KBM-7 (cell line): ENCODE data around the gene DDAH2.

ENCODE experiments used
- DNase-seq: peaks from one replicate; pipeline ENCODE4 v3.0.0-alpha.2; 2015
- in situ Hi-C: fragments of 300-500 bp; cut with MboI; formaldehyde crosslinking; loops from 2 replicates; pipeline ENCODE4 v1.14.3; 2020; ENCODE audit warnings: low sequenced_read_pairs, low pct_unique_long_range_greater_than_20kb, mixed read lengths

DDAH2 gene

DNA sequence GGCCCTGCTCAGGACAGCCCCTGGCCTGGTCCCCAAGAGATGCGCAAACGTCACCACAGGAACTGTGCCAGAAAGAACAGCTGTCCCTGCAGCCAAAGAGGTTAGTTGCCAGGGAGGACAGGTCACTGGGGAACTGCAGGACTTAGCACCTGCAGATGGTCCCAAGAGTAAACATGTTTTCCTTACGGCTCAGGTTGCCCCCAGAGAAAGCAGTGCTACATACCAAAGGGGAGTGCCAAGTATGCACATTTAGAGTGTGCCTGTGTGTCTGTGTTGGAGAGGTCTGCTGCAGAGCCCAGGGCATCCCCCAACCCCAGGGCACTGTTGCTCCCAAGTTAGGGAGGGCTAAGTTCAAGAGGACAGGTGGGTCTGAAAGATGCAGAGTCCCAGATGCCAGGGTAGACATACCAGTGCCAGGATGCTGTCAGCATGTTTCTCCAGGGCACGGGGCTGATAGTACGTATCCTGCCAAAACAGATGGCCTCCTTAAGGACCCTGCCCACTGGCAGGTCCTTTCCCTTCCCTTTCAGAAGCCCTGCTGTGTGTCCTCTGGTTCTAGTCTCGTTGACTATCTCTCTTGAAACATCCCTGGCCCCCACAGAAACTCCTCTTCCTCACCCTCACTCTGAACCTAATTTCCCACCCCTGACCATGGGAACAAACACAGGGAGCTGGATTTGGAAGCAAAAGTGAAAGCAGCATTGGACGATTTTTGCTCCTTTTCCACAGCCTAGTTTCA is 27.3 kb downstream of the DDAH2 start:
- no peak for DNase-seq
- in situ Hi-C loops, result no loop called here

DNA sequence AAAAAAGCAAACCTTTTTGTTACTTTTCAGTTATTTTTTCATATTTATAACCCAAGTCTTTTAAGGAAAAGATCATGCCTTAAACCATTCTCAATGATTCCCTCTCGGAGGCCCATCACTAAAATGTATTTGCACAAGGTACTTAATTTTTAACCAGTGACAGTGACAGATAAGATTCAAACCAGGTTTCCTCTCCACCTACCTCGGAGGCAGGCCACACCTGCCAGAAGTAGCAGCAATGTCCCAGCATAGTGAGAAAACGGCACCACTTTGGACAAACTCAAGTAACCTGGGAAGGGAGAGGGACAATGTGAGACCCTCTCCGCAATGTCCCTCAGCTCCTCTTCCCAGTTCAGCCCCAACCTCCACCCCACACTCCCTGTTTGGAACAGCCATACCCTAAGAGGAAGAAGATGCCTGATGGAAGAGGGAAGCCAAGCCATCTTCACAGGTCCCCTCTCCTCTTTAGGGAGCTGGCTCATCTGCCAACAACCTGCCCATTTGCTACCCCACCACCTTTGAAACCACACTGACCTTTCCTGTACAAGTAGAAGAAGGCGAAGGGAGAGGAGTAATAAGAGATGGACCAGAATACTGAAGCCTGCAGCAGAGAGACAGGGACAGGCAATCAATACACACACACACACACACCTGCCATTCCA is 28.2 kb downstream of the DDAH2 start:
- in situ Hi-C loops, result no loop called here
- no peak for DNase-seq

GRCh38 chr6:31697555-31697954 is 31.5 kb downstream of the DDAH2 start:
- in situ Hi-C loops, result no loop called here
- peak; percentile 18 for DNase-seq

DNA sequence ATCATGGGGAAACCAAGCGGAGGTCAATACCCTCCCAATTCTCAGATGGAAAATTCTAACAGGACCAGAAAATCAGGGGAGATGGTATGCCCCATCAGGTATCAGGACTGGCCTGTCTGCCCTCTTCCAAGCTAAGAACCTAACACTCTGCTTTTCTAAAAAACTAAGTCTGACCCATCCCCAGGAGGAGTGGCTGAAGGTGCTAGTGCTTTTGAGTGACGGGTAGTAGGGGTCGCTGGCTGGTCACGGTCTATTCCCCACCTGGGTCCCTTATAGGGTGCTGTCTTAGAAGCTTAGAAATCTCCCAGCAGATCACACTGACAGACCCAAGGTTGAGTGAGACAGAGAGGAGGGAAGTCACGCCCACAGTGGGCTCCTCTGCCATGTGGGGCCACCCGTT is 35.6 kb downstream of the DDAH2 start:
- DNase-seq, result no peak
- in situ Hi-C loops, result no loop called here

- no peak for DNase-seq
- in situ Hi-C loops, result no loop called here
Measured at GRCh38 chr6:31692886-31693285, 36.2 kb downstream of the DDAH2 start.

DNA sequence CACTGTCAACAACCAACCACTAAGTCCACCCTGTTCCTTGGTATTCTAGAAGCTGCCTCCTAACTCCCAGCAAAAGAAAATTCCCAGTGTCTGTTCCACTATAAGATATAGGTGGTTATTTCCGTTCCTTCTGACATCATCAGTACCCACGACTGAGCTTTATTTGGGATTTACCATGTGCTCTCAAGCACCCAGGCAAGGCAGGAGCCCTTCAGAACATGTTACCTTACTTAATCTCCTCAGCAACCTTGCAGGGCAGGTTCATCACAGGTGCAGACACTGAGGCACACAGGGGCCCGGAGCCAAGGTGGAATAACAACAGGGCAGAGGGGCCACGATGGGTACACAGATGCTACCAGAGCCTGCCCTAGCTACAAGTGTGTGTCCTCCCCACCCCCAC is 36.7 kb downstream of the DDAH2 start:
- DNase-seq, result no peak
- in situ Hi-C loops, result no loop called here

- no peak for DNase-seq
- in situ Hi-C loops, result no loop called here
Measured at GRCh38 chr6:31691564-31692108, 37.5 kb downstream of the DDAH2 start.

- no peak for DNase-seq
- in situ Hi-C loops, result no loop called here
Measured at GRCh38 chr6:31691078-31691463, 38.0 kb downstream of the DDAH2 start.

DNA sequence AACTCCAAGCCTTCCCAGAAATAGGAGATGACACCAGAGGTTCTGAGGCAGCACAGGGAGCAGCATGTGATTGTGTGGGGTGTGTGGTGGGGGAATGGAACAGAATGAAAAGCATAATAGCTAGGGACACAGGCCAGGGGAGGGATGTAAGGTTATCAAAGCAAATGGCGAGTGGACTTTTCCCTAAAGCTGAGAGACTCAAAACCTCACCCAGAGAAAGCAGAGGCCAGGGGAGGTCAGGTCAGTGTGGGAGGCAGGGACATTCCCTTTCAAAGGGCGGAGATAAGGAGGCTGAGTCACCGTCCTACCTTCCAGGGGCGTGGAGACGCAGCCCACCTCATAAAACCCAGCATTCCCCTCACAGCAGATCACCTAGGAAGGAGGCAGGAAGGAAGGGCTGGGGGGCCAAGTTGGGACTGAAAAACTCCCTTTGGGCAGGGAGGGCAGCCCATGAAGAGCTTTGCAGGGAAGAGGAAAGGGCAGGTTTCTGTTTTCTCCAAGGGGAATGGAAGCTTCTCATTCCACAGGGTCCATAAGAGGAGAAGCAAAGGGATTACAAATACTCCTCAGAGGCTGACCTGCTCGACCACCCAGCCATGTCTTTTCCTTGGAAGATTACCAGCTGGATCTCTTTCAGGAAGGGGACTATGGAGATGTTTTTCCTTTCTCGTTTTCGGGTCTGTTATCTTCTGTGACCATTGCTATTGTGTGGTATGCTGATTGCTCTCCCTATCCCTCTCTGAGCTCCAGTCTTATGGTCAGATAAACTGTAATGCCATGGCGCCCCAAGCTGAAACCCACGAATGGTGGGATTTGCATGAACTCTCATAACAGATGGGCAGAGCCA is 38.6 kb downstream of the DDAH2 start:
- in situ Hi-C loops, result no loop called here
- DNase-seq, result no peak

- DNase-seq, result no peak
- in situ Hi-C loops, result no loop called here
Measured at GRCh38 chr6:31689249-31690110, 39.6 kb downstream of the DDAH2 start.

GRCh38 chr6:31687860-31688693 is 41.0 kb downstream of the DDAH2 start:
- DNase-seq, result no peak
- in situ Hi-C loops, result no loop called here

DNA sequence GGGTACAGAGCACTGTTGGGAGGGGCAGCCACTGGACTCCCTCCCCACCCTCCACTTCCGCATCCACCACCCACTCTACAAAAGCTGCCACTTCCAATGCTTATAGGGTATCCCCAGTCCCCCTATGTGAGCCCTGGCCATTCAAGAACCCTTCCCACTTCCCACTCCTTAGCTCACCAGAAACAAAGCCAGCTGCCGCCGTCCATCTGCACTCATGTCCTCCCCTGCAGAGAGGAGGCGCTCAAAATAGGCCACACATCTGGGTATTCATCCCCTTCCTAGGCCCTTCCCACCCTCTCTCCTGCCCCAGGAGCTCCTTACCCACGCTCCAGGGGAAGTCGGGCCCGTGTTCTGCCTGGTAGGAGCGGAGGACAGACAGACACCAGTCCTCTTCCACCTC is 41.8 kb downstream of the DDAH2 start:
- in situ Hi-C loops, result no loop called here
- no peak for DNase-seq

DNA sequence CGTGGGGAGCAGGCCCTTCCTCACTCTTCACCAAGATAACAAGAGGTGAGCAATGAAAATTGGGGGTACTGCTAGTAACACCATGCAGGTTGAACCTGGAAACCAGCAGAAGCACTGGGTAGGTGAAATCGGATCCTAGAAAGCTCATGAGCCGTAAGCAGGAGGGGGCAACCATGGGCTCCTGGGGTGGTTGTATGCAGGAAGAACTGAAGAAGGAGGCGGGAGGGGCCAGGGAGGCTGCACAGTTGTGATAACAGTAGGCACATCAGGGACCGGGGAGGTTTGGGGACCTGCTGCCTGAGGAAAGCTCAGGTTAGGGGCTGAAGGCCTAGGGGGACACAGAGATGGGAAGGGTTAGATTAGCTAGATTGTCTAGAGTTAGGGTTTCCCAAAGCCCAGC is 42.6 kb downstream of the DDAH2 start:
- in situ Hi-C loops, result no loop called here

DNA sequence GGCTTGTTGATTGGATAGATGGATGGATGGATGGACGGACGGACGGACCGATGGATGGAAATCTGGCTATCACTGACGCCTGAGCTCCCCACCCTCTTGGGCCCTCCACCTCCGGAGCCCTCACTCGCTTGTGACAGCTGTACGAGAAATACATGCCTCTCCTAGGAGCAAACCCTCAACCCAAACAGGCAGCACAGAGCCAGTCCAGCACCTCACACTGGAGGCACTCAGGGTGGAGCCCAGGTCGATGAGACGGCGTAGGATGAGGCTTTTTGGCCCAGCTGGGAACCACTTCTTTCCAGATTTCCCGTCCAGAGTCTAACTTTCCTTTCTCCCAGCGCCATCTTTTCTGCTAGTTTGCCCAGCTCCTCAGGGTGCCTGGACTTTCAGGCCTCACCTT is 45.5 kb downstream of the DDAH2 start:
- DNase-seq, result no peak
- in situ Hi-C loops, result no loop called here

More for the DNA sequence above, 42.6 kb downstream of the DDAH2 start:
- no peak for DNase-seq

DNA sequence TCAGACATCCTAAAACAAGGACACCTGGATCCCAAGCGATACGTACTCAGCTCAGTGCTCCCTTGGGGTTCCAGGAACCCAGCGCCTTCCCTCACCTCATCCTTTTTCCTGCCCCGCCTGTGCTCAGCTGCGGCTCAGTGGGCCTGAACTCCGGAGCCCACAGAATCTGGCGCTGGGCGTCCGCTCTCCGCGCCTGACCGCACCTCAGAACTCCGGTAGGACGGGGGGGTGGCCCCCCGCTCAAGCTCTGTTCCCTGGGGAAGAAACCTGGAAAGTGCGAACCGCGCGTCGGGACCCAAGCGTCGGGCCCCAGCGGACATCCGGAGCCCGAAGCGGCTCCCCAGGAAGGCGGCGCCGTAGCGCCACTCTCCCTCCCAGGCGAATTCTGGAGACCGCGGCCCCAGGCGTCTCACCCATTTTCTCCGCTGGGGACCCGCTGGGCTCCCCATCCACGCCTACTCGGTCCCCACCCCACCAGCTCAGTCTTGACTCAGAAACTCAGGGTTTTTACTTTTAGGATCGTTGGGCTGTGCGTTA is 47.9 kb downstream of the DDAH2 start:
- peak; percentile 53 for DNase-seq
- in situ Hi-C loops, result no loop called here

- in situ Hi-C loops, result no loop called here
- DNase-seq, result peak; percentile 88
Measured at GRCh38 chr6:31680226-31681134, 48.6 kb downstream of the DDAH2 start, which contains the start of gene LY6G5C. Gene LY6G5C (minus strand): TSS chr6:31681067. CDS start chr6:31680373, 694 bp downstream.

GRCh38 chr6:31677955-31678354 is 51.1 kb downstream of the DDAH2 start:
- in situ Hi-C loops, result no loop called here
- DNase-seq, result no peak
